SK-N-DZ (cell line): Measurements from ENCODE around the gene MAP2K7.
"Not testable (repeated sequence)": the region's sequence is repeated elsewhere in the genome, so short reads cannot be mapped to it uniquely, and the experiment has no call there.

ENCODE experiments used
- DNase-seq: peaks from one replicate; pipeline ENCODE4 v3.0.0-alpha.2; 2015; ENCODE audit warnings: low spot score

Gene MAP2K7

DNA sequence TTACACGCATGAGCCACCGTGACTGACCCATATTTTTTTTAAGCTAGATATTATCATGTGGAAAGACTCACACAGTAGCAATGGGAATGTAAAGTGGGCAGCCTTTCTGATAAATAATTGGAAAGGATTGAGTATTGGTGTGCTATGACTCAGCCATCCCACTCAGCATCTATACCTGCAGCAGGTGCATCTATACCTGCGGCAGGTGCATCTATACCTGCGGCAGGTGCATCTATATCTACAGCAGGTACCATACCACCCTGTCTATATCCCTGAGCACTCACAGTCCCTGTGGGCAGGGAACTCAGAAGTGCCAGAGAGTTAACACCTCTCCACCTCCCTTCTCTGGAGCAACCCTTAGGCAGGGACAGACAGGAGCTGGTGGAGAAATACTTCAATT, 20.6 kb upstream of the MAP2K7 start:
- no peak for DNase-seq

DNA sequence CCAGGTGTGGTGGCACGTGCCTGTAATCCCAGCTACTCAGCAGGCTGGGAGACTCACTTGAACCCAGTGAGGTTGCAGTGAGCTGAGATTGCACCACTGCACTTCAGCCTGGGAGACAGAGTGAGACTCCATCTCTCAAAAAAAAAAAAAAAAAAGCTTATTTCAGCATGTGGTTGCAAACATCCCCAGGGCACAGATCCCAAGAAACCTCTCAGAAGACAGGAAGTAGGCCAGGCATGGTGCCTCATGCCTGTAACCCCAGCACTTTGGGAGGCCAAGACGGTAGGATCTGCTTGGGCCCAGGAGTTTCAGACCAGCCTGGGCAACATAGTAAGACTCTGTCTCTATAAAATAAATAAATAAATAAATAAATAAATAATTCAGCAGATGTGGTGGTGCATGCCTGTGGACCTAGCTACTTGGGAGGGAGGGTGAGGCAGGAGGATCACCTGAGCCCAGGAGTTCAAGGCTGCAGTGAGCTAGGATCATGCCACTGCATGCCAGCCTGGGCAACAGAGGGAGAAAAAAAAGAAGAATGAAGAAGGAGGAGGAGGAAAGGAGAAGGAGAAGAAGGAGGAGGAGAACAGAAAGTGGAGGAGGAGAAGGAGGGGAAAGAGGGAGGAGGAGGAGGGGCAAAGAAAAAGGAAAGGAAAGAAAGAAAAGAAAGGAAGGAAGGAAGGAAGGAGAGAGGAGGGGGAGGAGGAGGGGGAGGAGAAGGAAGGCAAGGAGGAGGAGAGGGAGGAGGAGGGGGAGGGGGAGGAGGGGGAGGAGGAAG, 19.7 kb upstream of the MAP2K7 start:
- DNase-seq, result no peak

DNA sequence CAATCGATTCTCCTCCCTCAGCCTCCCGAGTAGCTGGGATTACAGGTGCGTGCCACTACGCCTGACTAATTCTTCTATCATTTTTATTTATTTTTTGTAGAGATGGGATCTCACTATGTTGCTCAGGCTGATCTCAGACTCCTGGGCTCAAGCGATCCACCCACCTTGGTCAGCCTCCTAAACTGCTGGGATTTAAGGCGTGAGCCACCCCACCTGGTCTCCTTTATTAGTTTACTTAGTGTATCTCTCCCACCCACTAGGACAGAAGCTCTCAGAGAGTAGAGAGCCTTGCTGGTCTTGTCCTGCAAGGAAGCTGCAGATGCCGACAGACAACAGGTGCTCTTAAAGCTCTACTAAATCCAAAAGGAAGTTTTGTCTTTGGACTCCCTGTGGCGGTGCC, 17.9 kb upstream of the MAP2K7 start:
- no peak for DNase-seq

DNA sequence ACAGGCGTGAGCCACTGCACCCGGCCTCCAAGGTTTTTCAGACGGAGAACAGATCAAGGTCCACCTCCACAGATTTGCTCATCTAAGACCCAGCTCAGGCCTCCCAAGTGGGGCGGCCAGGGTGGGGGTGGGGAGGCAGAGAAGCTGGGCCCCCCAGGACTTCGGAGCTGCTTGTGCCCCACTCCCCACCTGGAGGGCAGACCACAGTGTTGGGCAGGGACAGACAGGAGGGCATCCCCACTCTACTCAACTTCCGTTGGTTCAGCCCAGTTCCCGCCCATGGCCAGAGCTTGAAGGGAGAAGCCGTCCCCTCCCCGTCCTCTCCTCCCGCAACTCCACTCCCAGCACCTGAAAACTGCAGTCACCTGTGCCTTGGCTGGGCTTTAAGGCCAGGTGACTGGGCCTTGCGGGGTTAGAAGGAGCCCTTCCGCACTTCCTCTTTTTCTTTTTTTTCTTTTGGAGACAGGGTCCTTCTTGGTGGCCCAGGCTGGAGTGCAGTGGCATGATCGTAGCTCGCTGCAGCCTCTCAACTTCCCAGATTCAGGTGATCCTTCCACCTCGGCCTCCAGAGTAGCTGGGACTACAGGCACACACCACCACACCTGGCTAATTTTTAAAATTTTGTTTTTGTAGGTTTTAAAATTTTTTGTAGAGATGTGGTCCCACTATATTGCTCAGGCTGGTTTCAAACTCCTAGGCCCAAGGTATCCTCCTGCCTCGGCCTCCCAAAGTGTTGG, 16.1 kb upstream of the MAP2K7 start:
- DNase-seq, result no peak

DNA sequence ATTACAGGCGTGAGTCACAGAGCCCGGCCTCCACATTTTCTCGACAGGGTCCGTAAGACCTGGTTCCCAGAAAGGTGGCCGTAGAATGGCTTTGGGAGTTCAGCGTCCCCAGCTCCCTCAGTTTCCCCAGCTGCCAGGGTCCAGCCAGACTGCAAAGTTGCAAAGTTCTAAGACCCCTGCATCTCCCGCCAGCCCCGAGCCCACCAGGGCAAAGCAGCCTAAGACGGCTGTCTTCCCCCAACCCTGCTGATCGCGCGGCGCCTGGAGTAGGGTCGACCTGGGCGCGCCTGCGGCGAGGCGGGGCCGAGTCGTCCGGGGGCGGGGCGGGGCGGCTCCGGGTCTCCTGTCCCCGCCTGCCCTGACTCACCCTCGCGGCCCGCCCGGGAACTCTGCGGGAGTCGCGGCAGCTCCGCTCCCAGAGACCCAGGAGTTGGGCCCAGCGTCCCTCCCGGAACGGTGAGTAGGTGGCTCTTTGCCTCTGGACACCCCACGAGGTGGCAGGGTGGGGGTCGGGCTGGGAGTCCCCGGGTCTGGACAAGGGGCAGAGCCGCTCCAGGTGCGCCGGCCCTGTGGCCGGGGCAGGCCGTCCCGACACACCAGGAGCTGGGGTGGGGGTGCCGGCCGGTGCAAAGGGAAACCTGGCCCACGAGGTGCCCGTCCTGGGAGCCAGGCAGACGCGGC, 15.4 kb upstream of the MAP2K7 start, which contains the start of gene LRRC8E:
LRRC8E (plus strand) TSS at position 366 of the 681 bp plus-strand sequence. CDS start 7,094 bp downstream, outside the sequence.
- no peak for DNase-seq

DNA sequence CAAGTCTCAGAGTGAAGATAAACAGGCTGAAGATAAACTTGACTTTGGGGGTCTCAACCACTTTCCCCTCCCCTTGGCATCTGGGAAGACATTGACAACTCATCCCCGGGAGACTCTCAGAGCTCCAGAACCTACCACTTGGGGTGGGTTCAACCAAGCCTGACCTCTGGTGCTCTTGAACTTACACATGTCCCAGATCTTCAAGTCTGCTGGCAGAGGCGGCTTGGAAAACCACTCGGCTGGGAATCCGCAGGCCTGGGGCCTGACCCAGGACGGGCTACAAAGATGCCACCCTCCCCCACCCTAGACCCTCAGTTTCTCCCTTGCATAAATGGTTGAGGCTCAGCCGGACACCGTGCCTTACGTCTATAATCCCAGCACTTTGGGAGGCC, 14.9 kb upstream of the MAP2K7 start:
- no peak for DNase-seq

DNA sequence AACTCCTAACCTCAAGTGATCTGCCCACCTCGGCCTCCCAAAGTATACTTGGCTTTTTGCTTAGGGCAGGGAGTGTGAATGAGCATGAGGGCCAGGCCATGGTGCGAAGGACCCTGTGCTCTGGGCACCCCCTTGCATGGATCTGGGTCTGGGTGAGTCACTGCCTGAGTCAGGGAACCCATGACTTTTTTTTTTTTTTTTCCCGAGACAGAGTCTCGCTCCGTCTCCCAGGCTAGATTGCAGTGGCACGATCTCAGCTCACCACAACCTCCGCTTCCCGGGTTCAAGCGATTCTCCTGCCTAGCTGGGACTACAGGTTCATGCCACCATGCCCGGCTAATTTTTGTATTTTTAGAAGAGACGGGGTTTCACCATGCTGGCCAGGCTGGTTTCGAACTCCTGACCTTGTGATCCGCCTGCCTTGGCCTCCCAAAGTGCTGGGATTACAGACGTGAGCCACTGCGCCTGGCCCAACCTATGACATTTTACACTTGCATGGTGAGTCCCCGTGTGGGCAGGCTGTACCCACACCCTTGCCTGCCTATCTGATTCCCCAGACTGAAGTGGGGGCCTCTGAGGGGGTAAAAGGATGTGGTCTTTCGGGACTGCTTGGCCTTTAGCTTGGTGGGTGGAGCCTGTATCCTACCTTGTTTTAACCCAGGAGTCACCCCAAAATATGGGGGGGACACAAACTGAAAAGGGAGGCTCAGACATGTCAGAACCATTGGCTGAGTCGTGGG, 10.1 kb upstream of the MAP2K7 start:
- DNase-seq, result not testable (repeated sequence)

DNA sequence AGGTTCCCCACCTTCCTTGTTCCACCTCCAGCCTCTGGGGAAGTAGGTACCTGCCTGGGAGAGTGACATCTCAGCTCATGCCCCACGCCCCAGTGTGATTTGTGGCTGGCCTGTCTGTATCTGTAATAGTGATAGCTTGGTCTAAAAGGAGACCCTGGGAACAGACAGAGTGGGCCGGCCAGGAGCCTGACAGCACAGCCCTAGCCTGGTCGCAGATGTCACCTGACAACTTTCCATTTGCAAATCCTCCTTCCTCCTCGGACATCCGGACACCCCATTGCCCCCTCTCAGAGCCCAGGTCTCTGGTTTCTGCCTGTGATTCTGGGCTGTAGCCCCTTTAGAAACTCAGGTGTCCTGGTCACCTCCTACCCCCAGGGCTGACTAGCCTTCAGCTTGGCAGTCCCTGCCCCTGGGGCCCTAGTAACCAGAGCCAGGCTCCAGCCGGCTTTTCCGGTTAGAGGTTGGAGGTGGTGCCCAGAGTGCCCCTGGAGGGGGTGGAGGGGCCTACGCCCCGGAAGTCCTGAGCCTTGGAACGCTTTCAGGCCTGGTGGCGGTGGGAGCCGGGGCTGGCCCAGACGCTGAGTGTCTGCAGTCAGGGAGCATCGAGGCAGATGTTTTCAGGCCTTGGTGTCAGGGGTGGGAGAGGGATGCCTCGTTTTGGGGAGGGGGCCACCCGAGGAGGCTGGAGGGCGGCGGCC, 8.9 kb upstream of the MAP2K7 start:
- DNase-seq, result no peak

DNA sequence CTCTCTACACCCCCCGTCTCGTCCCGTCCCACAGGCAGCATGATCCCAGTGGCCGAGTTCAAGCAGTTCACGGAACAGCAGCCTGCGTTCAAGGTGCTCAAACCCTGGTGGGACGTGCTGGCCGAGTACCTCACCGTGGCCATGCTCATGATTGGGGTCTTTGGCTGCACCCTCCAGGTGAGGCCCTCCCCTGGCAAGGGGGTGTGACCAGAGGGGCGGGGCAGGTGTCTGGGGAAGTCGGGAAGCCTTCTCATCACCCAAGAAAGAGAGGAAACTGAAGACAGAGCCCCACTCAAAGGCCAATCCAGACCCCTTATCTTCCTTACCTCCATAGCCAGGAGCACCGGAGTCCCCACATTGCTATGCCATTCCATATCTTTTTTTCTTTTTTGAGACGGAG, 8.1 kb upstream of the MAP2K7 start:
- DNase-seq, result no peak

DNA sequence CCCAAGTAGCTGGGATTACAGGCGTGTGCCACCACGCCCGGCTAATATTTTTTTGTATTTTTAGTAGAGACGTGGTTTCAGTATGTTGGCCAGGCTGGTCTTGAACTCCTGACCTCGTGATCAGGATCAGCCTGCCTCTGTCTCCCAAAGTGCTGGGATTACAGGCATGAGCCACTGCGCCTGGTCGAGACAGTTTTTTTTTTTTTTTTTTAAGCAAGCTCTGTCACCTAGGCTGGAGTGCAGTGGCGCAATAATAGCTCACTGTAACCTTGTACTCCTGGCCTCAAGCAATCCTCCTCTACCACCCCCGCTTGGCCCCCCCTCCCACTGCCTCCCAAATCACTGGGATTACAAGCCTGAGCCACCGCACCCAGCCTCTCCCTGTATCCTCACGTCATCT, 6.4 kb upstream of the MAP2K7 start:
- DNase-seq, result no peak

DNA sequence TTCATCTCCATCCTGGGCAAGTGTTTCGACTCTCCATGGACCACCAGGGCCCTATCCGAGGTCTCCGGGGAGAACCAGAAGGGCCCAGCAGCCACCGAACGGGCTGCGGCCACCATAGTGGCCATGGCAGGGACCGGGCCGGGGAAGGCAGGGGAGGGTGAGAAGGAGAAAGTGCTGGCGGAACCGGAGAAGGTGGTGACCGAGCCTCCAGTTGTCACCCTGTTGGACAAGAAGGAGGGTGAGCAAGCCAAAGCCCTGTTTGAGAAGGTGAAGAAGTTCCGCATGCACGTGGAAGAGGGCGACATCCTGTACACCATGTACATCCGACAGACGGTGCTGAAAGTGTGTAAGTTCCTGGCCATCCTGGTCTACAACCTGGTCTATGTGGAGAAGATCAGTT, 4.7 kb upstream of the MAP2K7 start:
- no peak for DNase-seq

DNA sequence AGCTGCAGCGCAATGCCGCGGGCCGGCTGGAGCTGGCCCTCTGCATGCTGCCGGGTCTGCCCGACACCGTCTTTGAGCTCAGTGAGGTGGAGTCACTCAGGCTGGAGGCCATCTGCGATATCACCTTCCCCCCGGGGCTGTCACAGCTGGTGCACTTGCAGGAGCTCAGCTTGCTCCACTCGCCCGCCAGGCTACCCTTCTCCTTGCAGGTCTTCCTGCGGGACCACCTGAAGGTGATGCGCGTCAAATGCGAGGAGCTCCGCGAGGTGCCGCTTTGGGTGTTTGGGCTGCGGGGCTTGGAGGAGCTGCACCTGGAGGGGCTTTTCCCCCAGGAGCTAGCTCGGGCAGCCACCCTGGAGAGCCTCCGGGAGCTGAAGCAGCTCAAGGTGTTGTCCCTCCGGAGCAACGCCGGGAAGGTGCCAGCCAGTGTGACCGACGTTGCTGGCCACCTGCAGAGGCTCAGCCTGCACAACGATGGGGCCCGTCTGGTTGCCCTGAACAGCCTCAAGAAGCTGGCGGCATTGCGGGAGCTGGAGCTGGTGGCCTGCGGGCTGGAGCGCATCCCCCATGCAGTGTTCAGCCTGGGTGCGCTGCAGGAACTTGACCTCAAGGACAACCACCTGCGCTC, 3.8 kb upstream of the MAP2K7 start:
- no peak for DNase-seq

DNA sequence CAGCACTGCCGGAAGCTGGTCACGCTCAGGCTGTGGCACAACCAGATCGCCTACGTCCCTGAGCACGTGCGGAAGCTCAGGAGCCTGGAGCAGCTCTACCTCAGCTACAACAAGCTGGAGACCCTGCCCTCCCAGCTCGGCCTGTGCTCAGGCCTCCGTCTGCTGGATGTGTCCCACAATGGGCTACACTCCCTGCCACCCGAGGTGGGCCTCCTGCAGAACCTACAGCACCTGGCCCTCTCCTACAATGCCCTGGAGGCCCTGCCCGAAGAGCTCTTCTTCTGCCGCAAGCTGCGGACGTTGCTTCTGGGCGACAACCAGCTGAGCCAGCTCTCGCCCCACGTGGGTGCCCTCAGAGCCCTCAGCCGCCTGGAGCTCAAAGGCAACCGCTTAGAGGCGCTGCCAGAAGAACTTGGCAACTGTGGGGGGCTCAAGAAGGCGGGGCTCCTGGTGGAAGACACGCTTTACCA, 3.2 kb upstream of the MAP2K7 start:
- no peak for DNase-seq

DNA sequence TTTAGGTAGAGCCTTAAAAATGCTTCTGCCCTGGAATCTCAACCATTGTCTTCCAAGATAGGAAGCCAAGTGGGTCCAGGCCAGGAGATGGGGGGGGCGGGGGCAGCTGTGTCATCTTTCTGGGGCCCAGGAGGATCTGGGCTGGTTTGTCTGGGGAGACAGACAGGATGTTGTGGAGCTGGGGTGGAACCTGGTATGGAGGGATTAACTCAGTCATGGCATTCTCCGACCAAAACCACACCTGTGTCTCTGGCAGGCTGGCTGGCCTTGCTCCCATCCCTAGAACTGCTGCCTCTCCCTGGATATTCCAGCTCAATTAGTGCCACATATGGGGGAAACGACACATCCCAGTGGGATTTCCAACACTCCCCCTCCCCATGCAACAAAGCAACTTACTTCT, 2.7 kb upstream of the MAP2K7 start:
- no peak for DNase-seq

DNA sequence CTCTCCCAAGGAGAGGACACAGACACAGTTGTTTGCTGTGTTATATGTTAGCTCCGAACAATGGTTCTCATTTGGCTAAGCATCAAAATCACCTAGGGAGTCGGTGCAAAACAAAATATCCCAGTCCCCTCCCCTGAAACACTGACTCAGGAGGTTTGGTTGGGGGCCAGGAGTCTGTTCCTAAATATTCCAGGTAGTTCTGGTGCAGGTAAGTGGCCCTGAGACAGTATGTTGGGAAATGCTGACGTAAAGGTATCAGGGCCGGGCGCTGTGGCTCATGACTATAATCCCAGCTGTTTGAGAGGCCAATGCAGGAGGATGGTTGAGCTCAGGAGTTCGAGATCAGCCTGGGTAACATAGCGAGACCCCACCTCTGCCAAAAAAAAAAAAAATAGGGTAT, 2.3 kb upstream of the MAP2K7 start:
- no peak for DNase-seq

DNA sequence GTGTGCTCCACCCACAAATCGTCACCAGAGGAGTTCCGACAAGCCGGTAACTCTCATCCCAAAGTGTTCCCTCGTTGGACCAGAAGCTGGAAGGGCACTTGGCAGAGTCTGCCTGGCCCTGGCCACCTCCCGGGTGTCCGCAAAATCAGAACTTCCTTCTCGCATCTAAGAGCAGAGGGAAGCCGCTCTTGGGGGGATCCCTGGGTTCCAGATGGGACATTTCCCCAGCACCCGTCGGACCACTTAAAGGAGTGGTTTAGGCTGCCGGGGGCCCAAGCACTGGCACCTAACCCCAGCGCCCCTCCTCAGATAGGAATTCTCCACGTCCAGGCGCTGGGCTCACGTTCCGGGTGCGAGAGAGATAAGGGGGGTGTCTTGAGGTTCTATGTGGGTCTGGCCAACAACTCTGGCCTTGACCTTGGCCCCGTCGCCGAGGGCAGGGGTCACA, 857 bp upstream of the MAP2K7 start:
- no peak for DNase-seq

DNA sequence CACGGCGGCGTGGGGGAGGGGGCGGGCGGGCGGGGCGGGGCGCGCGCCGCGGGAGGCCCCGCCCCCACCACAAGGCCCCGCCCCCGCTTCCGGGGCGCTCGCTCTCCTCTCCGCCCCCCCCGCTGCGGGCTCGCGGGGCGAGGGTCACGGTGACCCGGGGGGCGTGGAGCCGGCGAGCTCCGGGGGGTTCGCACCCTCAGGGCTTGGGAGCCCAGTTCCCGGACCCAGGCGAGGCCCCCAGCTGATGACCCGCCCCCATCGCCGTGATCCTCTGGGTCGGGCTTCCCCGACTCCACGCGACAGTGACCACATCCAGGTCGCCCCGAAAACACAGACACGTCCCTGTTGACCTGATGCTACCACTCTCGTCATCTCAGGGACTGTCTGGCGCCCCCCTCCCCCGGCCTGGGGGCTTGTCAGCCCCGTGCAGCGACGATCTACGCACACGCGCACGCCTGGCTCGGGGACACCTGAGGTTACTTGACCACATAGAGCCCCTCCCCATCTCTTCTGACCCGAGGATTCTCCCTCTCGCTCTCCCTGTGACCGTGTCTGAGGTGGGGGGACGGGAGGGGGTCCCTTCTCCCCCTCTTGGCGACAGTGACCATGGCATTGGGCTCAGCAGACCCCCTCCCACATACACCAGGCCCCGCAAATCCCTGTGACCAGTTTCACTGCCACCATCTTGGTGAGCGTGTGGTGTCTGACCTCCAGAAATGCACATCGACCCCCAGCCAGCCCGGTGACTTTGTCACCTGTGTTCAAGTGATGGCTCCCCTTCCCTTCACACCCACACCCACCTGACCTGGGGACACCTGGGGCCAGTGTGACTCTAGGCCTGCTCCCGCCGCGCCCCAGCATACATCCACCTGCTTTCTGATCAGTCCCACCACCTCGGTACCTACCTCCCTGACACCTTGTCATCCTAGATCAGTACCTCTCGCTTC, 670 bp downstream of the MAP2K7 start:
- DNase-seq, result no peak

DNA sequence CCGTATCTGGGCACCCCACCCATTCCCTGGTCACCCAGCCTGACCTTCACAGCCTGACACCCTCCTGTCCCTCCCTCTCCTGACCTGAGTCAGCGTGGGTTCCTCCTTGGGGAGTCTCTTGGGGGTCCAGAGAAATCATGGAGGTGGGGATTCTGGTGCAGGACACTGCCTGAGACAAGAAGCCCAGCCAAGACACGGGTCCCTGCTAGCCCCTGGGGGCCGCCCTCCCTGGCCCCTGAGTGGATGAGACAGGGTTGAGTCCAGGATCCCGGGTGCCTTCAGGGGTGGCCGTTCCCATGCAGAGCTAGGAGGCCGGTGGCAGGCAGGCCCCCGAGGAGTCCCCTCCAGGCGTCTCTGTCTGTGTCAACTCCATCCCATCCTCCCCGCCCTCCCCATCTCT, 1.6 kb downstream of the MAP2K7 start:
- no peak for DNase-seq

DNA sequence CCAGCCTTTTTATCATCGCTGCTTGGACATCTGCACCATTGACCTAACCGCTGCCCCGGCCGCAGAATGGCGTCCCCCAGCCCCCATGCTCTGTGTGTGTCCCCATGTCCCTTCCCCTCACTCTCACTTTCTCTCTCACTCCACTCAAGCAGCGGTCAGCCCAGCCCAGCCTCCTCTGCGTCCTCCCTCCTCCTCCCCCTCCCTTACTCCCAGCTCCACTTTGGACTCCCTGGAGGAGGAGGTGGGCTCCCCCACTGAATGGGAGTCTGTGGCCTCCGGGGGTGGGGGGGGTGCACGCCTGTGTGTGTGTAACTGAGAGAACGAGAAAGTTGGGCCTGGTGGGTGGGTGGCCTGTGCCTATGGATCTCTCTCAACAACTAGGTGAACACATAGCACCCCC, 2.2 kb downstream of the MAP2K7 start:
- no peak for DNase-seq
